Panc1 (cell line): ENCODE results near the gene ARFRP1. TPM values are rescaled to one million over a fixed set of nuclear protein-coding genes. Genes with fewer than 3 reads are reported as not detected.

Experiments used
- ATAC-seq: fragments of 200-7000 bp; cut with Tn5 transposase; 2 replicates; pipeline ENCODE4 v1.9.1; 2020; ENCODE audit warnings: mild to moderate bottlenecking, moderate library complexity
- BruUV-seq: library from RNA; stranded (reverse); fragments of 400-500 nt; replicated peaks from 2 replicates; lab custom pipeline; 2021; lab: Mats Ljungman, UMichigan
- CTCF ChIA-PET: fragments of 300-600 bp; sonication (Branson Sonifier 250); formaldehyde crosslinking; loops from one replicate; lab custom pipeline; 2022; ENCODE audit warnings: antibody characterized with exemption; lab: Charles Lee
- POLR2A ChIA-PET: fragments of 300-600 bp; sonication (Branson Sonifier 250); formaldehyde crosslinking; loops from one replicate; lab custom pipeline; 2022; ENCODE audit warnings: antibody characterized with exemption; lab: Charles Lee
- DNase-seq: peaks from one replicate; pipeline ENCODE4 v3.0.0-alpha.2; 2010; ENCODE audit warnings: low read depth, low spot score
- H3K27ac ChIP-seq: 2 replicates; pipeline ENCODE4 v1.5.1; 2011; ENCODE audit warnings: mild to moderate bottlenecking, low read length, inconsistent platforms
- H3K27me3 ChIP-seq: fragments of 200-500 bp; sonication (Bioruptor generic); 2 replicates; pipeline ENCODE4 v1.6.0; 2014; ENCODE audit warnings: low read length, inconsistent platforms; ENCODE audit not compliant: control insufficient read depth, insufficient read depth
- H3K36me3 ChIP-seq: fragments of 200-500 bp; sonication (Bioruptor generic); 2 replicates; pipeline ENCODE4 v1.5.1; 2014; ENCODE audit warnings: inconsistent platforms, mild to moderate bottlenecking, low read length, moderate library complexity; ENCODE audit not compliant: control insufficient read depth, insufficient read depth
- H3K4me1 ChIP-seq: 2 replicates; pipeline ENCODE4 v1.5.1; 2011; ENCODE audit warnings: inconsistent platforms, mild to moderate bottlenecking, low read length, moderate library complexity; ENCODE audit not compliant: control insufficient read depth, insufficient read depth
- H3K4me3 ChIP-seq, 2 experiments: 2 replicates each; pipeline ENCODE4 v1.5.1; 2011 to 2012; ENCODE audit warnings: low read depth in 2 of 2, low read length in 2 of 2, mild to moderate bottlenecking in 2 of 2, inconsistent platforms in 1 of 2, moderate library complexity in 1 of 2
- H3K9me3 ChIP-seq: fragments of 200-500 bp; sonication (Bioruptor generic); 2 replicates; pipeline ENCODE4 v1.5.1; 2014; ENCODE audit warnings: low read depth, mild to moderate bottlenecking, inconsistent platforms, low read length, moderate library complexity; ENCODE audit not compliant: control insufficient read depth, insufficient read depth
- POLR2AphosphoS5 ChIP-seq: IDR thresholded peaks from 2 replicates; pipeline ENCODE4 v1.6.1; 2012; ENCODE audit warnings: mild to moderate bottlenecking, low read depth, low read length, moderate library complexity
- SIN3A ChIP-seq: IDR thresholded peaks from 2 replicates; pipeline ENCODE4 v1.6.1; 2012; ENCODE audit warnings: low read depth, mild to moderate bottlenecking, low read length, moderate library complexity, borderline replicate concordance; ENCODE audit not compliant: insufficient read depth
- TCF7L2 ChIP-seq: IDR thresholded peaks from 2 replicates; pipeline ENCODE4 v1.6.1; 2011; ENCODE audit warnings: mild to moderate bottlenecking, low read depth, low read length, inconsistent platforms
- in situ Hi-C: cut with HindIII; loops from 2 replicates; pipeline ENCODE4 v1.10.0; 2016; ENCODE audit warnings: low sequenced_read_pairs, low pct_unique_long_range_greater_than_20kb
- intact Hi-C: fragments of 100-400 bp; cut with micrococcal nuclease; formaldehyde crosslinking; loops from one replicate; pipeline ENCODE4 v1.10.0; 2022; ENCODE audit not compliant: unreplicated experiment
- total RNA-seq: library from RNA; stranded (reverse); gene quantifications from one replicate; pipeline ENCODE4 v1.2.1, GENCODE V29; 2021; ENCODE audit not compliant: unreplicated experiment
- TF ChIP-seq, protein P1 (sequence below): fragments of 450-650 bp; IDR thresholded peaks from 2 replicates; pipeline ENCODE4 v1.5.1; 2017; ENCODE audit warnings: mild to moderate bottlenecking
- TF ChIP-seq, protein P2 (sequence below), 2 experiments: IDR thresholded peaks; 2 replicates each; pipeline ENCODE4 v1.6.1; 2011 to 2012; ENCODE audit warnings: low read depth in 2 of 2, control low read depth in 1 of 2, low read length in 1 of 2, mild to moderate bottlenecking in 1 of 2, moderate library complexity in 1 of 2; ENCODE audit not compliant: insufficient read depth in 1 of 2

The ARFRP1 gene
- total RNA-seq, 1 experiment from 2014 or later, result 57.9 TPM

DNA sequence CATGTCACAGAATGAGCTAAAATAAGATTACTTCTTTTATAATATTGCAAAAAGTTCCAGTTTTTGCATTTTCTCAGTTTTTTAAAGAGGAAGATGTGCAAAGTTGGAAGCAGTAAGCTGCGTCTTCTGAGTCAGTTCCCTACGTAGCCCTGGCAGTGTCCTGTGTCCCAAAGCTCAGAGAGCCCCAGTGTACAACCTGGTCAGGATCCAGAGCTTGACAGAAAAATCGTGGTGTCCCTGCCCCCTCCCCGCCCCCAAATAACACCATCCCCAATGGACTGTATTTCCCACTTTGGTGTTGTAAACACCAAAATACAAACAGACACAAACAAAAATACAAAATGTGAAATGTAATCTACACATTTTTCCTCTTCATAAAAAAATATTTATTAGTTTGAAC, 36.4 kb upstream of the ARFRP1 start:
- DNase-seq (no peak), ATAC-seq (no peak)
- H3K27me3 ChIP-seq, result no peaks in the 10 kb centered on the region
- ChIA-PET CTCF (no interaction called here), POLR2A (interaction anchor here (0.6 kb wide), 1 partner anchor 45 kb away, joined by 3 read pairs; no protein-coding TSS in a partner anchor)
- BruUV-seq, result no TSS peak
- no peaks in the 10 kb centered on the region for H3K9me3 ChIP-seq
- in situ Hi-C loops, result no loop called here
- H3K4me1 ChIP-seq, result peaks cover 16% of the 10 kb centered on the region
- TF ChIP-seq TCF7L2 (no peak), SIN3A (no peak), POLR2AphosphoS5 (no peak)
- TF ChIP-seq, protein P1, sequence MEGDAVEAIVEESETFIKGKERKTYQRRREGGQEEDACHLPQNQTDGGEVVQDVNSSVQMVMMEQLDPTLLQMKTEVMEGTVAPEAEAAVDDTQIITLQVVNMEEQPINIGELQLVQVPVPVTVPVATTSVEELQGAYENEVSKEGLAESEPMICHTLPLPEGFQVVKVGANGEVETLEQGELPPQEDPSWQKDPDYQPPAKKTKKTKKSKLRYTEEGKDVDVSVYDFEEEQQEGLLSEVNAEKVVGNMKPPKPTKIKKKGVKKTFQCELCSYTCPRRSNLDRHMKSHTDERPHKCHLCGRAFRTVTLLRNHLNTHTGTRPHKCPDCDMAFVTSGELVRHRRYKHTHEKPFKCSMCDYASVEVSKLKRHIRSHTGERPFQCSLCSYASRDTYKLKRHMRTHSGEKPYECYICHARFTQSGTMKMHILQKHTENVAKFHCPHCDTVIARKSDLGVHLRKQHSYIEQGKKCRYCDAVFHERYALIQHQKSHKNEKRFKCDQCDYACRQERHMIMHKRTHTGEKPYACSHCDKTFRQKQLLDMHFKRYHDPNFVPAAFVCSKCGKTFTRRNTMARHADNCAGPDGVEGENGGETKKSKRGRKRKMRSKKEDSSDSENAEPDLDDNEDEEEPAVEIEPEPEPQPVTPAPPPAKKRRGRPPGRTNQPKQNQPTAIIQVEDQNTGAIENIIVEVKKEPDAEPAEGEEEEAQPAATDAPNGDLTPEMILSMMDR, result no peak
- TF ChIP-seq, protein P2, sequence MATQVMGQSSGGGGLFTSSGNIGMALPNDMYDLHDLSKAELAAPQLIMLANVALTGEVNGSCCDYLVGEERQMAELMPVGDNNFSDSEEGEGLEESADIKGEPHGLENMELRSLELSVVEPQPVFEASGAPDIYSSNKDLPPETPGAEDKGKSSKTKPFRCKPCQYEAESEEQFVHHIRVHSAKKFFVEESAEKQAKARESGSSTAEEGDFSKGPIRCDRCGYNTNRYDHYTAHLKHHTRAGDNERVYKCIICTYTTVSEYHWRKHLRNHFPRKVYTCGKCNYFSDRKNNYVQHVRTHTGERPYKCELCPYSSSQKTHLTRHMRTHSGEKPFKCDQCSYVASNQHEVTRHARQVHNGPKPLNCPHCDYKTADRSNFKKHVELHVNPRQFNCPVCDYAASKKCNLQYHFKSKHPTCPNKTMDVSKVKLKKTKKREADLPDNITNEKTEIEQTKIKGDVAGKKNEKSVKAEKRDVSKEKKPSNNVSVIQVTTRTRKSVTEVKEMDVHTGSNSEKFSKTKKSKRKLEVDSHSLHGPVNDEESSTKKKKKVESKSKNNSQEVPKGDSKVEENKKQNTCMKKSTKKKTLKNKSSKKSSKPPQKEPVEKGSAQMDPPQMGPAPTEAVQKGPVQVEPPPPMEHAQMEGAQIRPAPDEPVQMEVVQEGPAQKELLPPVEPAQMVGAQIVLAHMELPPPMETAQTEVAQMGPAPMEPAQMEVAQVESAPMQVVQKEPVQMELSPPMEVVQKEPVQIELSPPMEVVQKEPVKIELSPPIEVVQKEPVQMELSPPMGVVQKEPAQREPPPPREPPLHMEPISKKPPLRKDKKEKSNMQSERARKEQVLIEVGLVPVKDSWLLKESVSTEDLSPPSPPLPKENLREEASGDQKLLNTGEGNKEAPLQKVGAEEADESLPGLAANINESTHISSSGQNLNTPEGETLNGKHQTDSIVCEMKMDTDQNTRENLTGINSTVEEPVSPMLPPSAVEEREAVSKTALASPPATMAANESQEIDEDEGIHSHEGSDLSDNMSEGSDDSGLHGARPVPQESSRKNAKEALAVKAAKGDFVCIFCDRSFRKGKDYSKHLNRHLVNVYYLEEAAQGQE (IDR thresholded peaks at IDR 0.05; ENCODE audit: insufficient read depth in 1 of 2, low read depth in 2 of 2, low read length in 1 of 2), result no peak
- intact Hi-C loops, result no loop called here
- no peak overlapping the region for H3K4me3 ChIP-seq
- H3K36me3 ChIP-seq, result no peaks in the 10 kb centered on the region; the same call in 1 of the 2 replicates
- H3K27ac ChIP-seq, result no peak overlapping the region

DNA sequence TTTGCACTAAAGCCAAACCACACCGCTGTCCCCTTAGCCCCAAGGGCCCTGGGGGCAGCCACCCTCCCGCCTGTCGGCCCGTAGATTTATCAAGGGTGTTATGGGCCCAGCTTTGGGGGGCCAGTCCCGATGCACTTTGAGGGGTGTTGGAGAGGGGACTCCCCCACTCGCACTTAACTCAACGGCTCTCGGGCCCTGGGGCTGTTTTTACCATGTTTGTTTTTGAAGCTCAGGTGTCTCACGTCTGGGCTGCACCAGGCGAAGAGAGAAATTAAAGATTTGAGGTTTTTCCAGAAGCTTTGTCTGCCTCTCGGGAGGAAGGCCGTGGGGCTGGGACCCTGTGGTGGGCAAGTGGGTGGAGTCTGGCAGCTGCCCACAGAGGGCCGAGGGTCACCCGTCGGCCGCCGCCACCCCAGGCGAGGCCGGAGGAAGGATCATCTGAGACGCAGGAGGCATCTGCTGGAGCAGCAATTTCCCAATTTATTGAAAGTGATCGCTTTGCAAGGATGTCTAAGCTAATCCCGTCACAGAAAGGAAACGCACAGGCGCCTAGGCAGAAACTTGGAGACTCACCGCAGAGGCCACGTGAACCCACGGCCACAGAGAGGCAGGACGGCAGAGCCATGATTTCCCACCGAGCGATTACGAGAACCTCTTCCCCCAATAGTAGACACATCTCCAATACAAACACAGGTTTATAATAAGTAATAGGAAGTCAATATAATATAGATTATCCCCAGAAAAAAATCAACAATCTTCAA, 35.6 kb upstream of the ARFRP1 start:
- Histone ChIP-seq H3K9me3 (no peaks in the 10 kb centered on the region), H3K4me1 (peaks cover 22% of the 10 kb centered on the region), H3K27ac (no peak overlapping the region), H3K27me3 (no peaks in the 10 kb centered on the region), H3K4me3 (no peak overlapping the region), H3K36me3 (no peaks in the 10 kb centered on the region; the same call in 1 of the 2 replicates)
- DNase-seq (no peak), ATAC-seq (no peak)
- ChIA-PET POLR2A (interaction anchor here (0.6 kb wide), 1 partner anchor 44 kb away, joined by 3 read pairs; no protein-coding TSS in a partner anchor), CTCF (no interaction called here)
- TF ChIP-seq TCF7L2, result no peak
- TSS peak; percentile 78 for BruUV-seq
- in situ Hi-C loops, result no loop called here
- intact Hi-C loops, result no loop called here
